HG03135 (cell line): ENCODE measurements around the gene SCRN3.
"Not testable (repeated sequence)": the region's sequence is repeated elsewhere in the genome, so short reads cannot be mapped to it uniquely, and the experiment has no call there.

Experiments used
- ATAC-seq: cut with Tn5 transposase; IDR thresholded peaks from one replicate; pipeline ENCODE4 v1.9.1; 2021; ENCODE audit warnings: mild to moderate bottlenecking, moderate library complexity; ENCODE audit not compliant: unreplicated experiment

SCRN3 gene

DNA sequence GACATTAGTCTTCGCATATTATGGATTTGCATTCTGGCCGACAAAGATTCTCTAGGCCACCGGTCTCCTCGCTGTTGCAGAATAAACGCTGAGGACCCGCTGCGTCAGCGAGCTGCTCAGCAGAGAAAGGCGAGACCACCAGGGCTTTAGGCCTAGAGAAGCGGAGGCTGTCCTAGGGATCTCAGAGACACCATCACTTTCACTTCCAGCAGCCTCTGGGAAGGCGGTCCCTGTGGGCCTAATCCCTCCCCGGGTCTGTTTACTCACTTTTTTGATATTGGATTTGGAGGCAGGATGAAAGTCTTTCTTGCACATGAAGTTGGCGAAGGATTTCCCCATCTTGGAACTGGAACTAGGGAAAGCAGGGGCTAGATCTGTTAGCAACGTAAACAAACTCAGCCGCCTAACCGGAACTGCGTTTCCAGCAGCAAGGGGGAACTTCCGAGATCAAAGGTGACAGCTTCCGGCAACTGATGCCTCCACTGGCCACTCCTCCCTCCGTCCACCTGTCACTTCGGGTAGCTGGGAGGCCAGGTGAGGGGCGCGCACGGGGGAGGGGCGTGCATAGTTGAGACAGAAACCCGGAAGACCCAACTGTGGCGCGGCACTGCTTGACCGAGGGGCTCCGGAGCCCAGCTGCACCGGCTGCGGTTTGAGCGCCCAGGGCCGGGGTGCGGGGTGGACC lies at the start of gene SCRN3:
Gene SCRN3 (plus strand): TSS at position 447 of the 685 bp plus-strand sequence. CDS start 2,554 bp downstream, outside the sequence.
- peak; percentile 92 for ATAC-seq

GRCh38 chr2:174350018-174350417 lies 45.5 kb upstream of the SCRN3 start:
- ATAC-seq: no peak

GRCh38 chr2:174350593-174351181 lies 44.8 kb upstream of the SCRN3 start:
- ATAC-seq: no peak

DNA sequence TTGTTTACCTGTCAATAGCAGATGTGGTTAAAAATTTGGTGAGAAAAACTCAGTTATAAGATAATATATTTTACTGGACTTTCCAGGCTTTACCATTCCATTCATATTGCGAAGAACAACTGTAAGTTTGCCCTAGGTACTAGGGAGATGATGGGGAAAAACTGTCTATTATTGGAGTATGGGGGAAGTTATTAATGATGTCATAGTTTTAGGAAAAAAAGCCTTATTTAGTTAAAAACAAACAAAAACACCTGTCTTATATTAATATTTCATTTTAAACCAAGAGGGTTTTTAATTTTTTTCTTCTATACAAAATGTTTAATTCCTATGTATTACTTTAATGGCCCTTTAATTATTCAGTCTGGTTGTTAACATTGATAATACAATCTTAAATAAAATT lies 42.5 kb upstream of the SCRN3 start:
- ATAC-seq: no peak

- ATAC-seq: no peak
Observed at GRCh38 chr2:174356347-174356746, 39.2 kb upstream of the SCRN3 start.

- ATAC-seq: not testable (repeated sequence)
Observed at GRCh38 chr2:174359663-174360062, 35.9 kb upstream of the SCRN3 start.

DNA sequence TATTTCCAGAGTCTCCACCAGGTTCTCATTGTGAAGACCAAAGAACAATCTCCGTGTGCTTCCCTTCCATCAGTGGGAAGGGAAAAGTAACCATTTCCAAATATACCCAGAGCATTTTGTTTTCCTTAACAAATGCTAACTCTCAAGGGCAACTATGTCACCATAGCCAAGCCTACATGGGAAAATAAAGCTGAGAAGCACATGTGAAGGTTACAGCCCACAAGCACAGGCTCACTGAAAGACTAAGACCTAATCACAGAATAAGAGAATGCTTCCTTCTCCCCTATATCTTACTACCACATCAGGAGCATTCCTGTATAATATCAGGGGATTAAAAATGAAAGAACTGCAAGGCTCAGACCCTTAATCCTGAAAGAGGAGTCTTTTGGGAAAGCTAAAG lies 32.6 kb upstream of the SCRN3 start:
- ATAC-seq: no peak

DNA sequence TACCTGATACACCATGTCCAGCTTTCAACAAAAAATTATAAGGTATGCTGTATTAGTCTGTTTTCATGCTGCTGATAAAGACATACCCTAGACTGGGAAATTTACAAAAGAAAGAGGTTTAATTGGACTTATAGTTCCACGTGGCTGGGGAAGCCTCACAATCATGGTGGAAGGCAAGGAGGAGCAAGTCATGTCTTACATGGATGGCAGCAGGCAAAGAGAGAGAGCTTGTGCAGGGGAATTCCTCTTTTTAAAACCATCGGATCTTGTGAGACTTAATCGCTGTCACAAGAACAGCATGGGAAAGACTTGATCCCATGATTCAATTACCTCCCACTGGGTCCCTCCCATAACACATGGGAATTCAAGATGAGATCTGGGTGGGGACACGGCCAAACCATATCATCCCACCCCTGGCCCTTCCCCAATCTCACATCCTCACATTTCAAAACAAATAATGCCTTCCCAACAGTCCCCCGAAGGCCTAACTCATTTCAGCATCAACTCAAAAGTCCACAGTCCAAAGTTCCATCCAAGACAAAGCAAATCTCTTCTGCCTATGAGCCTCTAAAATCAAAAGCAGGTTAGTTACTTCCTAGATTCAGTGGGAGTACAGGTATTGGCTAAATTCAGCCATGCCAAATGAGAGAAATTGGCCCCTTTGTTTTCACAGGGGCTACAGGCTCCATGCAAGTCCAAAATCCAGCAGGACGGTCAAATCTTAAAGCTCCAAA lies 31.9 kb upstream of the SCRN3 start:
- ATAC-seq: not testable (repeated sequence)

- no peak for ATAC-seq
Observed at GRCh38 chr2:174364628-174365027, 30.9 kb upstream of the SCRN3 start.

GRCh38 chr2:174365571-174365970 lies 30.0 kb upstream of the SCRN3 start:
- ATAC-seq: no peak

DNA sequence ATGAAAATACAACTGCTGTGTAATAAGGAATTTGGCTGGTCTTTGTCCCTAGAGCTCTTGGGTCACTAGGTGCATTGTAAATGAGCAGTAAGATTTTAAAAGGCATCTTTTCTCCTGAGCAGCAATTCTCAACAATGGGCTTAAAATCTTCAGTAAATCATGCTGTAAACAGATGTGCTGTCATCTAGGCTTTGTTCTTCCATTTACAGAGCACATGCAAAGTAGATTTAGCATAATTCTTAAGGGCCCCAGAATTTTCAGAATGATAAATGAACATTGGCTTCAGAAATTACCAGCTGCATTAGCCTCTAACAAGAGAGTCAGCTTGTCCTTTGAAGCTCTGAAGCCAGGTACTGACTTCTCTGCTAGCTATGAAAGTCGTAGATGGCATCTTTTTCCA lies 26.8 kb upstream of the SCRN3 start:
- ATAC-seq: no peak

DNA sequence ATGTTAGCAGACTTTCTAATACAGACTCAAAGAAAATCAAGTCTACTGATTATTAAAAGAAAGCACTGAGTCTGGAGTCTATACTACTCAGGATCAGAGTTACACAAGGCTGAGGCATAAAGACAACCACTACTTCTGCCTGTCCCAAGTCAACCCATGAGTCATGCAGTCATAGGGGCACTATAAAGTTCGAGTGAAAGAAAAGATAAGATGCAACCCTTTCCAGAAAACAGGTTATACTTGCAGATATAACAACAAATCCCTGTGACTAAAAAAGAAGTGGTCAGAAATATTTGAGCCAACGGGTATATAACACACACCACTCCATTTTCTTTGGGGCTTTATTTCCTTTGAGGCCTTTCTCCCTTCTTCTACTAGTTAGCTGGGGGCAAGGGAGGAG lies 18.6 kb upstream of the SCRN3 start:
- no peak for ATAC-seq

GRCh38 chr2:174383796-174384195 lies 11.7 kb upstream of the SCRN3 start:
- ATAC-seq: no peak

- no peak for ATAC-seq
Observed at GRCh38 chr2:174385201-174385600, 10.3 kb upstream of the SCRN3 start.

DNA sequence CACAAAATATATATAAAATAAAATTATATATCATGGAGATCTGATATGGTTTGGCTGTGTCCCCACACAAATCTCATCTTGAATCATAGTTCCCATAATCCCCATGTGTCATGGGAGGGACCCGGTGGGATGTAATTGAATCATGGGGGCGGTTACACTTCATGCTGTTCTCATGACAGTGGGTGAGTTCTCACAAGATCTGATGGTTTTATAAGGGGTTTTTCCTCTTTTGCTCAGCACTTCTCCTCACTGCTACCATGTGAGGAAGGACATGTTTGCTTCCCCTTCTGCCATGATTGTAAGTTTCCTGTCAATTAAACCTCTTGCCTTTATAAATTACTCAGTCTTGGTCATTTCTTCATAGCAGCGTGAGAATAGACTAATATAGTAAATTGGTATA lies 6.8 kb upstream of the SCRN3 start:
- ATAC-seq: not testable (repeated sequence)

DNA sequence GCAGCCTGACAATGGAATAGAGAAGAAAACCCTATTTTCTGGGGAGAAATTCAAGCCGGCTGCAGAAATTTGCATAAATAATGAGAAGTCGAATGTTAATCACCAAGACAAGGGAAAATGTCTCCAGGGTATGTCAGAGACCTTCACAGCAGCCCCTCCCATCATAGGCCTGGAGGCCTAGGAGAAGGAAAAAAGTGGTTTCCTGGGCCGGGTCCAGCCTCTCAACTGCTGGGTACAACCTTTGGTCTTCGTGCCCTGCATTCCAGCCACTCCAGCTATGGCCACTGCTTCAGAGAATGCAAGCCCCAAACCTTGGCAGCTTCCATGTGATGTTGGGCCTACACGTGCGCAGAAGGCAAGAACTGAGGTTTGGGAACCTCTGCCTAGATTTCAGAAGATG lies 6.0 kb upstream of the SCRN3 start:
- no peak for ATAC-seq

- ATAC-seq: not testable (repeated sequence)
Observed at GRCh38 chr2:174390303-174390702, 5.2 kb upstream of the SCRN3 start.

DNA sequence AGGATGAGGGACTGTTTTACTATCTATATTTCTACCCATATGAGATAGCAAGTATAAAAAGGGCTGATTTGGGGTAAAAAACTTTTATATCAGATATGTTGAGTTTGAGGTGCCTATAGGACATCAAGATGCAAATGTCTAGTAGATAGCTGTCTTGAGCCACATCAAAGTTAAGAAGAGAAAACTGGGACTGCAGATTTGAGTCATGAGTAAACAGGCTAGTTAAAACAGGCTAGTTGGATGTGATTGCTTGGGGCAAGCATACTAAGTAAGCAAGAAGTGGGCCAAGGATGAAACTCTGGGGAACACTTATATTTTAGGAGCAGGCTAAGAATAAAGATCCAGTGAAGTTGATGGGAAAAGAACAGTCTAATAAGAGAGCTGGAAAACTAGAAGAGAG lies 2.8 kb upstream of the SCRN3 start:
- ATAC-seq: no peak

DNA sequence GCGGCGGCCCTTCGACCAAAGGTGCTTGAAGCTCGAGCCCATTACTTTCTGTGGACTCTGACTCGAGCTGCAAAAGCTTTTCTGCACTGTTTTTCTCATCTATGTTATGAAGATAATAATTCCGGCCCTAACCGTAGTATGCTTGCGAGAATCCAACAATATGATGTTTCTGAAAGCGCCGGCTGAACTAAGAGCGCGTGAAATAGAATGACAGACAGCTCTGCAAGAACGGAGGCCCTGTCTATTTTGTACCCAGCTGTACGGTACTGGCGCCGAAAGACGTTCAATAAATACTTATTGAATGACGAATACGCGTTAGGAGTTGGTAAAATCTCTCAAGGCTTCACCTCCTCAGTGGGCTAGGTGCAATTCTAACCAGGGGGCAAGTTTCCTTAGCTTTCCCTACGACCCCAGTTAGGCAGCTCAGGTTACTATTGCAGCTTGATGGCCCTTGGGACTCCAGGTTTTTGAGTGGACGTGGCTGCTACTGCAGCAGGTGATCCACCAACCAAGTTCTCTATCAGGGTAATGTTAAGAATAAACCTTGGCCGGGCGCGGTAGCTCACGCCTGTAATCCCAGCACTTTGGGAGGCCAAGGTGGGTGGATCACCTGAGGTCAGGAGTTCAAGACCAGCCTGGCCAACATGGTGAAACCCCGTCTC lies 570 bp downstream of the SCRN3 start:
- peak; percentile 17 for ATAC-seq

DNA sequence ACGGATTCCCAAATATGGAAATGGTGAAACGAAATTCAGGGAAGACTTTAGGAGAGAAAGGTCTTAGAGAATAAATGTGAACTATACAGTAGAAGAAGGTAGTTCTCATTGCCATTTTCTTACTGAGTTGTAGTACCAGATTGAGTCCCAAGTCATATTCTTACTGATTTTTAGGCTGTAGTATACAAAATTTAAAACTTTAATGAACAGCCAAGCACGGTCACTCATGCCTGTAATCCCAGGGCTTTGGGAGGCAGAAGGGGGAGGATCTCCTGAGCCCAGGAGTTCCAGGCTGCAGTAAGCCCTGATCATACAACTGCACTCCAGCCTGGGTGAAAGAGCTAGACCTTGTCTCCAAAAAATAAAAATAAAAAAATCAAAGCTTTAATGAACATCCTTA lies 2.2 kb downstream of the SCRN3 start:
- ATAC-seq: no peak

DNA sequence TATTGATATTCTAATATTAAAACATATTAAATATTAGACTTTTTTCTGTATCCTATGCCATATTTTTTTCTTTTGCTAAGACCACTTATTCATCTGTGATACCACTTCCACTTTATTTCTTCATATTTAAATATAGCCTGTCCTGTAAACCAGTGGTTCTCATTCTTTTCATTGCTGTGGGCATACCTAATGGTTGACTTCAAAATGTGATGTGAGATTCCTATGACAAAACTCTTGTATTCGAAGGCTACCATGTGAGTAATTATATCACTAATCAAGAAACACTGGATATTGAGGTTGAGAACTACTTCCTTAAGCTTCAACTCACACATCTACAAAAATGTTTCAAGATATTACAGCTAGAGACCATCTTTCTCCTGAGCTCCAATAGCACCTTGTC lies 3.6 kb downstream of the SCRN3 start:
- ATAC-seq: no peak

DNA sequence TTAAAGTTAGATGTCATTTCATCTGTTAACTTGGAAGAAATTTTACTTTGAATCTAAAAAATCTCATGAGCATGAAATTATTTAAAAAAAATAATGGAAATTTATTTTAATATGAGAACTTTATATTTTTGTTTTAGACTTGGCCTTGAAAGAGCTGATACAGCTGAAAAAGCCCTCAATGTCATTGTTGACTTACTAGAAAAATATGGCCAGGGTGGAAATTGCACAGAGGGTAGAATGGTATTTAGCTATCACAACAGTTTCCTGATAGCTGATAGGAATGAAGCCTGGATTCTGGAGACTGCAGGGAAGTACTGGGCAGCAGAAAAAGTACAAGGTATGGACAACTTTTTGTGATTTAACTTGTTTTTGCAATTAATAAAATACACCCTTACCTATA lies 5.3 kb downstream of the SCRN3 start:
- ATAC-seq: no peak
